Caco-2 (cell line): ENCODE results near the gene RB1. TPM values are rescaled to one million over a fixed set of nuclear protein-coding genes. Genes with fewer than 3 reads are reported as not detected.

Experiments
- BruUV-seq: library from RNA; stranded (reverse); fragments of 400-500 nt; replicated peaks from 2 replicates; lab custom pipeline; 2021; lab: Mats Ljungman, UMichigan
- CTCF ChIA-PET: fragments of 300-600 bp; sonication (Branson Sonifier 250); formaldehyde crosslinking; loops from one replicate; lab custom pipeline; 2022; ENCODE audit warnings: antibody characterized with exemption; lab: Charles Lee
- POLR2A ChIA-PET: fragments of 300-600 bp; sonication (Branson Sonifier 250); formaldehyde crosslinking; loops from one replicate; lab custom pipeline; 2022; ENCODE audit warnings: antibody characterized with exemption; lab: Charles Lee
- DNase-seq, 2 experiments: peaks; one replicate each; pipeline versions ENCODE4 v3.0.0 to v3.0.0-alpha.2; 2020 to 2022
- H3K27me3 ChIP-seq: replicated peaks from 2 replicates; pipeline ENCODE4 v1.6.0; 2011; ENCODE audit warnings: low read length; ENCODE audit not compliant: control insufficient read depth, insufficient read depth
- H3K36me3 ChIP-seq: 2 replicates; pipeline ENCODE4 v1.5.1; 2011; ENCODE audit warnings: low read length; ENCODE audit not compliant: control insufficient read depth, insufficient read depth
- H3K4me1 ChIP-seq: fragments of 250-450 bp; sonication (Bioruptor Pico); 2 replicates; pipeline ENCODE4 v1.5.1; 2020; ENCODE audit warnings: mild to moderate bottlenecking
- H3K4me3 ChIP-seq: 2 replicates; pipeline ENCODE4 v1.5.1; 2011; ENCODE audit warnings: low read depth, mild to moderate bottlenecking, control low read depth, low read length
- H3K9me3 ChIP-seq: fragments of 250-450 bp; sonication (Bioruptor Pico); 2 replicates; pipeline ENCODE4 v1.5.1; 2020; ENCODE audit warnings: mild to moderate bottlenecking, moderate library complexity
- H3K27ac Mint-ChIP-seq: one replicate; pipeline ENCODE4 v1.8.0; 2022; ENCODE audit warnings: mixed read lengths; ENCODE audit not compliant: unreplicated experiment
- H3K27me3 Mint-ChIP-seq: one replicate; pipeline ENCODE4 v1.8.0; 2022; ENCODE audit warnings: mixed read lengths; ENCODE audit not compliant: insufficient read depth, unreplicated experiment
- H3K36me3 Mint-ChIP-seq: one replicate; pipeline ENCODE4 v1.8.0; 2022; ENCODE audit warnings: mild to moderate bottlenecking, mixed read lengths; ENCODE audit not compliant: insufficient read depth, unreplicated experiment
- H3K4me1 Mint-ChIP-seq: one replicate; pipeline ENCODE4 v1.8.0; 2022; ENCODE audit warnings: low read depth, mixed read lengths; ENCODE audit not compliant: unreplicated experiment
- H3K4me3 Mint-ChIP-seq: one replicate; pipeline ENCODE4 v1.8.0; 2022; ENCODE audit warnings: mild to moderate bottlenecking, moderate library complexity, mixed read lengths; ENCODE audit not compliant: unreplicated experiment
- H3K9me3 Mint-ChIP-seq: one replicate; pipeline ENCODE4 v1.8.0; 2022; ENCODE audit warnings: mixed read lengths; ENCODE audit not compliant: unreplicated experiment
- CTCF ChIP-seq, 2 experiments: fragments of 200-600 bp in 1 of 2; IDR thresholded peaks; 1 replicate in 1 of 2; 2 replicates in 1 of 2; pipeline versions ENCODE4 v1.5.1 to v1.8.0; 2011 to 2022; ENCODE audit warnings: antibody characterized with exemption in 1 of 2, control low read depth in 1 of 2, inconsistent platforms in 1 of 2, low read depth in 1 of 2, low read length in 1 of 2, mild to moderate bottlenecking in 1 of 2, moderate library complexity in 1 of 2; ENCODE audit not compliant: insufficient read depth in 1 of 2, severe bottlenecking in 1 of 2, unreplicated experiment in 1 of 2
- intact Hi-C: fragments of 100-400 bp; cut with micrococcal nuclease; formaldehyde crosslinking; loops from one replicate; pipeline ENCODE4 v1.10.0; 2022; ENCODE audit not compliant: unreplicated experiment
- total RNA-seq: library from RNA; stranded (reverse); gene quantifications from 2 replicates; pipeline ENCODE4 v1.2.3, GENCODE V29; 2022

The RB1 gene
- total RNA-seq, 1 experiment from 2014 or later = 24.1 TPM

- H3K27me3 Mint-ChIP-seq = no peaks in the 10 kb centered on the region
- Histone ChIP-seq H3K4me3 (no peak overlapping the region), H3K36me3 (no peaks in the 10 kb centered on the region), H3K9me3 (no peaks in the 10 kb centered on the region), H3K4me1 (no peaks in the 10 kb centered on the region), H3K27me3 (no peaks in the 10 kb centered on the region)
- intact Hi-C loops = no loop called here
- no peaks in the 10 kb centered on the region for H3K4me1 Mint-ChIP-seq
- no TSS peak for BruUV-seq
- ChIA-PET POLR2A (interaction anchor here (0.6 kb wide), 1 partner anchor 361 kb away, joined by 4 read pairs; the partner anchor contains the start of gene MED4), CTCF (interaction anchor here (0.6 kb wide), 1 partner anchor 115 kb away, joined by 3 read pairs; no protein-coding TSS in a partner anchor)
- no peak overlapping the region for H3K27ac Mint-ChIP-seq
- no peak overlapping the region for H3K4me3 Mint-ChIP-seq
- no peak for TF ChIP-seq CTCF (IDR thresholded peaks at IDR 0.05; ENCODE audit: insufficient read depth in 1 of 2, low read depth in 1 of 2, low read length in 1 of 2, severe bottlenecking in 1 of 2, unreplicated experiment in 1 of 2)
- no peaks in the 10 kb centered on the region for H3K36me3 Mint-ChIP-seq
- no peaks in the 10 kb centered on the region for H3K9me3 Mint-ChIP-seq
- DNase-seq = no peak
Measured at GRCh38 chr13:48456546-48456945, 153.0 kb downstream of the RB1 start.

- ChIA-PET POLR2A (no interaction called here), CTCF (no interaction called here)
- Mint-ChIP-seq H3K27ac (no peak overlapping the region), H3K36me3 (no peaks in the 10 kb centered on the region), H3K27me3 (no peaks in the 10 kb centered on the region), H3K4me3 (no peak overlapping the region), H3K9me3 (no peaks in the 10 kb centered on the region), H3K4me1 (no peaks in the 10 kb centered on the region)
- Histone ChIP-seq H3K4me1 (no peaks in the 10 kb centered on the region), H3K27me3 (no peaks in the 10 kb centered on the region), H3K9me3 (no peaks in the 10 kb centered on the region), H3K36me3 (no peaks in the 10 kb centered on the region), H3K4me3 (no peak overlapping the region)
- TF ChIP-seq CTCF (IDR thresholded peaks at IDR 0.05; ENCODE audit: insufficient read depth in 1 of 2, low read depth in 1 of 2, low read length in 1 of 2, severe bottlenecking in 1 of 2, unreplicated experiment in 1 of 2) = no peak
- DNase-seq = no peak
- no TSS peak for BruUV-seq
- intact Hi-C loops = no loop called here
Measured at GRCh38 chr13:48457578-48458242, 154.2 kb downstream of the RB1 start.

GRCh38 chr13:48475230-48475629 lies 171.7 kb downstream of the RB1 start:
- no peaks in the 10 kb centered on the region for H3K36me3 ChIP-seq
- H3K4me3 ChIP-seq = no peak overlapping the region
- DNase-seq = no peak
- Mint-ChIP-seq H3K4me3 (no peak overlapping the region), H3K36me3 (no peaks in the 10 kb centered on the region), H3K4me1 (no peaks in the 10 kb centered on the region), H3K9me3 (no peaks in the 10 kb centered on the region), H3K27me3 (no peaks in the 10 kb centered on the region), H3K27ac (no peak overlapping the region)
- H3K4me1 ChIP-seq = no peaks in the 10 kb centered on the region
- no peaks in the 10 kb centered on the region for H3K27me3 ChIP-seq
- TF ChIP-seq CTCF (IDR thresholded peaks at IDR 0.05; ENCODE audit: insufficient read depth in 1 of 2, low read depth in 1 of 2, low read length in 1 of 2, severe bottlenecking in 1 of 2, unreplicated experiment in 1 of 2) = no peak
- intact Hi-C loops = no loop called here
- CTCF ChIA-PET = no interaction called here
- no peaks in the 10 kb centered on the region for H3K9me3 ChIP-seq
- POLR2A ChIA-PET = interaction anchor here (0.5 kb wide), 1 partner anchor 866 kb away, joined by 3 read pairs; no protein-coding TSS in a partner anchor
- BruUV-seq = no TSS peak
